Stimulated activated CD4-positive, alpha-beta T cell treated with anti-CD3 and anti-CD28 coated beads, Interleukin-1b, Interleukin-23, amount 100 ng/mL, for 4 hours (primary cell): ENCODE measurements around the gene CDK9.
"Not testable (repeated sequence)": the region's sequence is repeated elsewhere in the genome, so short reads cannot be mapped to it uniquely, and the experiment has no call there.

Experiments
- DNase-seq, 2 donors: peaks; one replicate each; pipeline ENCODE4 v3.0.0-alpha.2; 2020; ENCODE audit warnings: low read depth in 2 of 2

CDK9 gene

DNA sequence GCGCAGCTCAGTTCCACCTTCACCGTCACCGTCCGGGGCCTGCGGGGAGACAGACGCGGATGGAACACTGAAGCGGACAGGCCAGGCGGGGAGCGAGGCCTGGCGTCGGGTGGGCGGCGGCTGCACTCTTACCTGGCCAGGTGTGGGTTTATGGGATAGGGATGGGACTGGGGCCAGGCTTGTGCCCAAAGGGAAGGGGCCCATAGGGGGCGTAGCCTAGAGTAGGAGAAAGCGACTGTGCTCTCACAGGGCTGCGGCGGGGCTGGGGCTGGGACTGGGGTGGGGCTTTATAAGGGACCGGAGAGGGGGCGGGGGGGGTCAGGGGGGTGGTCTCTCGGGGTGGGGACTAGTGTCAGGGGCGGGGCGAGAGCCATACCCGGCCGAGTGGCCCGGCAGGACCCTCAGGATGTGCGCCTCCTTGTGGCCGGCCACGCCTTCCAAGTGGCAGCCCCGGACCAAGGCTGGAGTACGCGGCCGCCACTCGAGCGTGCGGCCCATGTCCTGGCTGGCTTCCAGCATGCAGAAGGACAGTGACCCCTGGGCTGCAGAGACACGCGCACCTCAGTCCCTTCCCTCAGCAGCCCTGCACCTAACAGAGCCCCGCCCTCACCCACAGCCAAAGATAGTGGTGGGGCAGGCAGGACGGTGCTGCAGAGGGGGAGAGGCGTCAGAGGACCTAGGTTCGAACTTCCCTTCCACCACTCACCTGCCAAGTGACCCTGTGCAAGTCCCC, 39.7 kb downstream of the CDK9 start:
- no peak for DNase-seq

DNA sequence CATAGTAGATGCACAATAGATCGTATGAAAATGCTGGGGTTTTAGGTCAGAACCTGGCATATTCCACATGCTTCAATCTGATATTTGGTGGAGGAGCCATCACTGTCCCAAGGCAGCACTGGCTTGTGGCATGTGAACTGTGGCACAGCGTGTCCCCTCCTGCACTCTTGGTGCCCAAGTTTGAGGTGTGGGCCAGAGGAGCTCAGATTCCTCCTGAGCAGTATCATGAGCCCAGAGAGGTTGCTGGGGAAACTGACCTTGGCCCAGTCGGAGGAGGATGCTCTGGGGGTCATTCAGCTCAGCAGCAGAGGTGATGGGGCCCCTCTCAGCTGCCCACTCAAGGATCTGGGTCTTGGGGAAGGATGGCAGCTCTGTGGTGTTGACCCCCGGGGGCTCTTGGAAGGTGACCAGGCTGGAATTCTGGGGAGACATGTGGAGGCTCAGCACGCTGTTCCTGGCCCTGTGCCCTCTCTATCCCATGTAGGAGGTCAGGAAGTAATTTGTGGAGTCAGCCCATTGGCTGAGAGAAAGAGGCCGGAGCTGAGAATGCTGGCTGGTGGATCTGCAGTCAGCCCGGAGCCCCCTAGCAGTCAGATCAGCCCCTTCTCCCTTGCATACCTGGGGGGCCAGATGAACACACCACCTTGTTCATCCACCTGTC, 40.5 kb downstream of the CDK9 start:
- DNase-seq, result no peak

DNA sequence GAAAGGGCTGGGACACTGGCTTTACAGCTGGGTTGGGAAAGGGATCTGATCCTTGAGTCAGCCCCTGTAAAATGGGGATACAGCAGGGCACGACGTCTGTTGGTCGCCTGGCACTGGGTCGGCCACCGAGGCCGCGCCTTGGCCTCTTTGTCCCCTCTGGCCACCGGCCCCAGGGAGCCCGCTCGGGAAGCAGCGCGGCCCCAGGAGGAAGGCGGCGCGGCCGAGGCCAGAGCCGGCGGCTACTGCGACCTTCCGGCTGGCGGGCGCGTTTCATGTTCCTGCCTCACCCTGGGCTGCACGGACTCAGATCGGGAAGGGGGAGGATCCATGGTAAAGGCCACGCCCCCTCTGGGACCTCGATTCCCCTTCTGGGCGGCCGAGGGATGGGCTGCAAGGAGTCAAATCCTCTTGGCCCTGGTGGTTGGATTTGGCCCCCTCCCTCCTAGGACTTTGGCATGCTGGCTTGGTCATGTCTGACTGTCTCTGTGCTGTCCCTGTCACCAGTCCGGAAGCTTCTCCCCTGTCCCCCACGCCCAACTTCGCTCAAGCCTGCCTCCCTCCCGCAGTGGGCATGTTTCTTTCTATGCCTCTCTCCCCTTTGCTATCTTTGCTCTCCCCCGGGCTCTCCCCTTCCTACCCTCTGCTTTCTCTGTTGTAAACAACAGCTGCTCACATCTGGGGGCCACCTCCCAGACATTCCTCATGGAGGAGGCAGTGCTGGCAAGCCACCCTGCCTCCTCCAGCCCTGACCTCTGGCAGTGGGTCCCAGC, 42.6 kb downstream of the CDK9 start:
- no peak for DNase-seq

DNA sequence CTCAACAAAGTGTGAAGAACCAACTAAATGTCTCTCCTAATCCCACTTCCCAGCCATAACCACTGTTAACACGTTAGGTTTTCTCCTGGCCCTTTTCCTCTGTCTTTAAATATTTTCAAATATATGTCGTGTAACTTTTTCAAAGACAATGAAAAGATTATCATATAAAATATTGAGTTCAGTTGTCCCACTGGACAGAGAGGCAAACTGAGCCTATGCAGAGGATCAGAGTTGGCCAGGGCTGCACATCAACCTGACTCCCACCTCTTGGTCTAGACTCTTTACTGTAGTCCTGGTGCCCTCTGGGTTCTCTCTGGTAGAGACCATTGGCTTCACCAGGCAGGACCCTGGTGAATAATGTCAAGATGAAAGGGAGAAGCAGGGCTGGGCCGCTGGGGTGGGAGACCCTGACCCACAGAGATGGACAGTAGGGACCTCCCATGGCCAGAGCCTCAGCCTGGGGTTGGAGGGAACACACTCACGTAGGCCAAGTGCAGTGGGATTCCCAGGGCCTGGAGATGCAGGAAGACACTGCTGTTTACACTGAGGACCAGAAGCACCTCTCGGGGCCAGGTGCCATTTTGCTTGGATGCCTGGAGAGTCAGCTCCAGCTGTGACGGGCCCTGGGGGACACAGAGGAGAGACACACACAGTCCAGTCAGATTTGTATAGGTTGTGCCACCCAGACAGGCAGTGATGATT, 43.5 kb downstream of the CDK9 start:
- no peak for DNase-seq

DNA sequence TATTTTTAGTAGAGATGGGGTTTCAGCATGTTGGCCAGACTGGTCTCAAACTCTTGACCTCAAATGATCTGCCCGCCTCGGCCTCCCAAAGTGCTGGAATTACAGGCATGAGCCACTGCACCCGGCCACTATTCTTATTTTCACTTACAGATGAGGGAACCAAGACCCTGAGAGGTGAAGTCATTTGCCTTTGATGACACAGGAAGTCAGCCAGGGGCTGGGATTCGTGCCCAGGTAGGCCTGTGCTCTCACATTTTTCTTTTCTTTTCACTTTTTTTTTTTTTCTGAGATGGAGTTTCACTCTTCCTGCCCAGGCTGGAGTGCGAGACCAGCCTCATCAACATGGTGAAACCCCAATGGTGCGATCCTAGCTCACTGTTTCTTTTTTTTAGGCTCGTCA, 46.4 kb downstream of the CDK9 start:
- DNase-seq, result no peak

DNA sequence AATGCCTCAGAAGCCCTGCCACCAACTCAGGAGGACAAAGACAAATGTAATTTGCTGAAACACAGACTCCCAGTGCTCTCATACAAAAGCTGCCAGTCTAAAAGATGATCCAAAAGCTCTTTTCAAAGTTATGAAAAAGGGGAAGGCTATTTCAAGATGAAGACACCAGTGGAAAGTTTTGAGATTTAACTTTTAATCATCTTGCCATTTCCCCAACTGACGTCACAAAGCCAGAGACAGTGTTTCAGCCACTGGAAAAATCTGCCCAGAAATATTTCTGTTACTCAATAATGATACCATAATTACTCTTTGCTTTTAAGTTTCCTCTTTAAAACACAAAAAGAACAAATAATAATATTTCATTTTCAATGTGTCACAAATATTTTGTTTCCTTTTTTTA, 47.7 kb downstream of the CDK9 start:
- DNase-seq, result no peak

DNA sequence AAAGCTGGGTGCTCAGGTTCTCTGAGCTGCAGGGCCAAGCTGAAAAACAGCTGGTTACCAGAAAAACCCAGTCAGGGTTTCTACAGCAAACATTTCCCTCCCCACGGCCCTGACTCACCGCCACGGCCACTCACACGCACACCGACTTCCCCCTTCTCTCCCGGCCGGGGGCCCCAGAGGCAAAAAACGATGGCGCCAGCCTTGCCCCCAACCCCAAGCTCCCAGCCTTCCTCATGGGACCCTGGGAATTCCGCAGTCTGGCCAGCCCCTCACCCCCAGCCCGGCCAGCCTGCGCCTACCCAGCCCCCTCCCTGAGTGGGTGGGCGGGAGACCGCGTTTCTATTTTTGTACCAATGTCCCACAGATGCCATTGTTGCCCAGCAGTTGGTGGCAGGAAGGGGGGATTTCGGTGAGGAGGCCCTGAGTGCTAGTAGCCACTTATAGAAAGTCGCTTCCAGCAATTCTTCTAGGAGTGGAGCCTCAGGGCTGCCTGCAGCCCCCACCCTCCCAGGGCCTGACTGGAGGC, 50.2 kb downstream of the CDK9 start:
- DNase-seq, result no peak

DNA sequence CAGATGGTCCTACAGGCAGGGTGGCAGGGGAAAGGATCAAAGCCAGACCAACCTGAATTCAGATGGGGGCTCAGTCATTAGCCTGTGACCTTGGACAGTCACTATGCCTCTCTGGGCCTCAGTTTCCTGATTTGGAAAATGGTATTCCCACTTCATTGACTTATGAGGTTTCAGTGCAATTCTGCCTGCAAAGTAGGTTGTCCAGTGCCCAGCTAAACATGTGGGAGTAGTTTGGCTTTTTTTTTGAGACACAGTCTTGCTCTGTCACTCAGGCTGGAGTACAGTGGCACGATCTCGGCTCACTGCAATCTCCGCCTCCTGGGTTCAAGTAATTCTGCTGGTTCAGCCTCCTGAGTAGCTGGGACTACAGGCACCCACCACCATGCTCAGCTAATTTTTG, 50.7 kb downstream of the CDK9 start:
- not testable (repeated sequence) for DNase-seq

DNA sequence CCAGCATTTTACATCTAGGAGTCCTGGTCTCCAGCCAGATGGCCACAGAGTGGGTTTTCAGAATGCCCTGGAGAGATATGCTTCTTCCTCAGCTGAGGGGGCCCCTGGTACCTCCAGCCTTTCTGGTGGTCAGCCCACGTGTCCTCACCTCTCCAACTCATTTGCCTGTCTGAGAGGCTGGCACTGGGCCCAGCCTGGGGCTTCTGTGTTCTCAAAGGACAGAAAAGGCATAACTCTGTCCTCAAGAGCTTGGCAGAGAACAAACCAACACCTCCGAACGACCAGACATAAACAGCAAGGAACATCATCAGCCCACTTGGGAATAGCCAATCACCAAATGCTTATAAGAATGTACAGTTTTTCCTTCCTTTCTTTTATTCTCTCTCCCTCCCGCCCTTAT, 51.5 kb downstream of the CDK9 start:
- no peak for DNase-seq

DNA sequence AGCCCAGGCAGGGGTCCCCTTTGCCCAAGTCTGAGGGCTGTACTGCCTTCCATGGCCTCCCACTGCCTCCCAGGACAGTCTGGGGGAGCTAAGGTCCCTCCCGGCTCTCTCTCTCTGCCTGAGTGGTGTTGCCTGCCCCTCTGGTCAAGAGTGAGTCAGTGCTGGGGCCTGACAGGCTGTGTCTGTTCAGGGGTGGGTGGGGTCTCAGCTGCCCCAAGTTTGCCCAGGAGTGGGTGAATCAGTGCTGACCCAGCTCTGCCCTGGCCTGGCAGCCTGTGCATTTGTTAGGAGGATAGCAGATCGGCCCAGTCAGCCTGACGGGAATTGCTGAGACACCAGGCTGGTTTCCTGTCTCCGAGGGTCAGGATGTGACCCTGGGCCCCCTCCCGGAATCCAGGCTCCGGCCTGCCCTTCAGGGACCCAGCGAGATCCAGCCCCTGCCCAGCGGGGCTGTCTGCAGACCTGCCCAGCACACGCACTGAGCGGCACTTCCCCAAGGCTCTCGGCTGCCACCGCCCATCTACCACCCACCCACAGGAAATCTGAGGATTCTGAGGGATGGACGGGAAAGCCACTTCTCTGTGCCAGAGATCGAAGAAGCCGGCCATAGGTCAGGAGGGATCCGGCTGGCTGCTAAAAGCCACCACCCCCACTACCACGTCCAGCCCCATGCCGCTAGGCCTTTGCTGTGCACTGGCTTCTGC, 52.7 kb downstream of the CDK9 start:
- DNase-seq, result no peak
